NCI-H345 treated with DMSO at 0.1 percent for 48 hours (cell line): ENCODE results near the gene NAIF1.
"Not testable (repeated sequence)": the region's sequence is repeated elsewhere in the genome, so short reads cannot be mapped to it uniquely, and the experiment has no call there.

Experiments
- DNase-seq: peaks from one replicate; lab custom pipeline; 2025; ENCODE audit not compliant: unreplicated experiment; lab: John Stamatoyannopoulos, UW

NAIF1 gene

GRCh38 chr9:128034821-128035652 is 32.1 kb downstream of the NAIF1 start:
- DNase-seq: peak; percentile 84

GRCh38 chr9:128033609-128034008 is 33.5 kb downstream of the NAIF1 start:
- no peak for DNase-seq

- no peak for DNase-seq
Observed at GRCh38 chr9:128027705-128028104, 39.4 kb downstream of the NAIF1 start.

DNA sequence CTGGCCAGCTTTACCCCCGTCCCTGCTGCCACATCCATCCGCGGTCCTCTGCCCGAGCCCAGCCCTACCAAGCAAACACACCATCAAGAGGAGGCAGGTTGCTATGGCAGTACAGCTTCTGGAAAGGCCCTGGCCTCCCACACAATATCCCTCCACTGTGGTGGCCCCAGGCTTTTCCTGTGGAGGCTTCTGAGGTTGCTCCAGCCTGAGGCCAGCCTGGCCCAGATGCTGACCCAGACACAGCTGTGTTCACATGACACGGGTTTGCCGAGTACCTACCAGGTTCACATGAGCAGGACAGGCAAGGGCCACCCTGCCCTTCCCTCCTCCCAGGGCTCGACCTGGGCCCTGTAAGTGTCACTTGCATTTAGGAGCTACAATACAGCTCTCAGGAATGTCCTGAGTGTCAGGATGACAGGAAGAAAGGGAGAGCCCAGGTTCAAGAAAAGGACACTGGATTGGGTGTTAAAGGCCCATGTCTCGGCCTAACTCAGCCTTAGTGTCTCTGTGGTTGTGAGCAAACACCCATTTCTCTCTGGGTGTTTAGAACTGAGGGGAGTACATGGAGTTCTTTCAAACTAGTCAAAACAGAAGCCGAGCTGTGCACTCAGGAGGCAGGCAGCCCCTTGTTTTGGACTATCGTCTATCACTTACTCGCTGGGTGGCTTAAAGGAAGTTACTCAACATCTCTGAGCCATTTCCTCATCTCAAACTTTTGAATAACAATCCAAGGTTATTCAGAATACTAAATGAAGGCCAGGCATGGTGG is 40.2 kb downstream of the NAIF1 start:
- no peak for DNase-seq

GRCh38 chr9:128026255-128026772 is 40.8 kb downstream of the NAIF1 start:
- DNase-seq: no peak

GRCh38 chr9:128025736-128026135 is 41.4 kb downstream of the NAIF1 start:
- DNase-seq: no peak

DNA sequence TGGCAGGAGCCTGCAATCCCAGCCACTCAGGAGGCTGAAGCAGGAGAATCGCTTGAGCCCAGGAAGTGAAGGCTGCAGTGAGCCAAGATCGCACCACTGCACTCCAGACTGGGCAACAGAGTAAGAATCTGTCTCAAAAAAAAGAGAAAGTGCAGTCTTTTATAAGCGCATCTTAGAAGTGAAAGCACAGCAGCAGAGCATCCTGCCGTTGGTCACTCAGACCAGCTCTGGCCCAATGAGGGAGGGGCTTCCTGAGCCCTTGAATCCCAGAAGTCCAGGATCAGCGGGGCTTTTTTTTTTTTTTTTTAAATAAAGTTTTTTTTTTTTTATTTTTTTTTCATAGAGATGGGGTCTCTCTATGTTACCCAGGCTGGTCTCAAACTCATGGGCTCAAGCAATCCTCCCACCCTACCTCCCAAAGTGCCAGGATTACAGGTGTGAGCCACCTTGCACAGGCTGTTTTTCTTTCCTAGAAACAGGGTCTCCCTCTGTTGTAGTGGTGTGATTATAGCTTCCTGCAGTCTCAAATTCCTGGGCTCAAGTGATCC is 42.3 kb downstream of the NAIF1 start:
- no peak for DNase-seq

DNA sequence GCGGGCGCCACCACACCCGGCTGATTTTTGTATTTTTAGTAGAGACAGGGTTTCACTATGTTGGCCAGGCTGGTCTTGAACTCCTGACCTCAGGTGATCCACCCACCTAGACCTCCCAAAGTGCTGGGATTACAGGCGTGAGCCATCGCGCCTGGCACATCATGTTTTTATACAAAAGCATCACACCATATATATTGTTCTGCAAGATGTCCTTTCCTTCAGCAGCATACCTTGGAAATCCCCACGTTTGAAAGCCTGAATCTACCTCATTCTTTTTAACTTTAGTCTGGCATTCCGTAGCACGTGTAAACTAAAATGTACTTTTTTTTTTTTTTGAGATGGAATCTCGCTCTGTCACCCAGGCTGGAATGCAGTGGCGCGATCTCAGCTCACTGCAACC is 43.4 kb downstream of the NAIF1 start:
- not testable (repeated sequence) for DNase-seq

DNA sequence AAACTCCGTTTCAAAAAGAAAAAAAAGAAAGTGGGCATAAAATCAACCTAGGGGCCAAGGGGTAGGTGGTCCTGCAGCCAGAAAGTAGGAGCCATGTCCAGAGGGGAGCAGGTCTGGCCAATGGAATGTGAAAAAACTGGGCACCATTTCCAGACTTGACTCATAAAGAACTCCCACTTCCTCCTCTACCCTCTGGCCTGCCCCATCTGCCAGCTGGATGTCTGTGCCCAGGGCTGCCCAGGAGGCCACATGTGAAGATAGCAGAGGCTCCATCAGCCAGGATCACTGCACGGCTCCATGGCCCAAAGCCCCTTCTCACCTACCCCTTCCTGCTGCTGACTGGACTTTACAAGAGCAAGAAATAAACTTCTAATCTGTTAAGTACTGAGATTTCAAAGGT is 44.2 kb downstream of the NAIF1 start:
- DNase-seq: no peak

DNA sequence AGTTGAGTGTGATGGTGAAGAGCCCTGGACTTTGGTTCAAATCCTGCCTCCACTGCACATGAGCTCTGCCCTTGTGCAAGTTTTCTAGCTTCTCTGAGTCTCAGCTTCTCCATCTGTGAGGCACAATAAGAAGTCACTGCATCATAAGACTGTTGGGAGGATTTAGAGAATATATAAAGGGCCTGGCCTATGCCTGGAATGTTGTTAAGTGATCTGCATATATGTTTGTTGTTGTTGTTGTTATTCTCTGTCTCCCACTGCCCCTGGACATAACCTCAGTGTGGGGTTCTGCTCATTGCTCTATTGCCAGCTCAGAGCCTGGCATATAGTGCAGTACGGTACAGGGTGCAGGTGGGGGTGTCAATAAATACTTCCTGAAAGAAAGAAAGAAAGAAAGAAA is 46.0 kb downstream of the NAIF1 start:
- no peak for DNase-seq

DNA sequence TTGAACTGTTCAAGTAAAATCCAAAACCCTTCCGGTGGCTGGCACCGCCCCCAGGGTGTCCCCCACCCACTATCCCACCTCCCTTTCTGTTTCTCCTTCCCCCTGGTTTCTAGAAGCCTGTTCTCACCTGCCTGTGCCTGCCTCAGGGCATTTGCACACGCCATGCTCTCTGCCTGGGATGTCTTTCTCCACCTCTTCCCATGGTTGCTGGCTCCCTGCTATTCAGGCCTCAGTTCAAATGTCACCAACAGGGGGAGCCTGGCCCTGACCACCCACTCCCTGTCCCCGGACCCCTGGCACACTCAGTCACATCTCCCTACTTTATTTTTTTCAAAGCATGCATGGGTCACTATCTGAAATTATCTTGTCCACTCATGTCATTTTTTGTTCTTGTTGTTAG is 46.4 kb downstream of the NAIF1 start:
- DNase-seq: no peak

- no peak for DNase-seq
Observed at GRCh38 chr9:128015696-128016095, 51.4 kb downstream of the NAIF1 start.
